BE2C (cell line): Measurements from ENCODE around the gene ZNF727.
"Not testable (repeated sequence)": the region's sequence is repeated elsewhere in the genome, so short reads cannot be mapped to it uniquely, and the experiment has no call there.

Experiments
- DNase-seq: peaks from one replicate; pipeline ENCODE4 v3.0.0-alpha.2; 2020
- H3K27me3 ChIP-seq: fragments of 250-450 bp; sonication (Bioruptor Pico); 2 replicates; pipeline ENCODE4 v1.5.1; 2020; ENCODE audit warnings: mild to moderate bottlenecking
- H3K36me3 ChIP-seq: fragments of 250-450 bp; sonication (Bioruptor Pico); 2 replicates; pipeline ENCODE4 v1.5.1; 2020; ENCODE audit warnings: mild to moderate bottlenecking
- H3K4me1 ChIP-seq: fragments of 250-450 bp; sonication (Bioruptor Pico); 2 replicates; pipeline ENCODE4 v1.5.1; 2020
- H3K4me3 ChIP-seq: 2 replicates; pipeline ENCODE4 v1.5.1; 2011; ENCODE audit warnings: low read depth, low read length
- H3K9me3 ChIP-seq: fragments of 250-450 bp; sonication (Bioruptor Pico); 2 replicates; pipeline ENCODE4 v1.5.1; 2020
- CTCF ChIP-seq: IDR thresholded peaks from 2 replicates; pipeline ENCODE4 v1.5.1; 2012; ENCODE audit warnings: mild to moderate bottlenecking, low read depth, low read length

ZNF727 gene

GRCh38 chr7:64078699-64078994 is 33.4 kb downstream of the ZNF727 start:
- no peak for DNase-seq
- no peaks in the 10 kb centered on the region for H3K9me3 ChIP-seq
- H3K4me1 ChIP-seq = no peaks in the 10 kb centered on the region
- TF ChIP-seq CTCF = no peak
- H3K36me3 ChIP-seq = no peaks in the 10 kb centered on the region
- H3K4me3 ChIP-seq = no peak overlapping the region
- no peaks in the 10 kb centered on the region for H3K27me3 ChIP-seq

- Histone ChIP-seq H3K36me3 (no peaks in the 10 kb centered on the region), H3K9me3 (no peaks in the 10 kb centered on the region), H3K4me3 (no peak overlapping the region), H3K4me1 (no peaks in the 10 kb centered on the region), H3K27me3 (no peaks in the 10 kb centered on the region)
- TF ChIP-seq CTCF = no peak
- no peak for DNase-seq
Measured at GRCh38 chr7:64087501-64087900, 42.3 kb downstream of the ZNF727 start.

- not testable (repeated sequence) for H3K4me1 ChIP-seq, H3K4me3 ChIP-seq, H3K27me3 ChIP-seq, H3K36me3 ChIP-seq, DNase-seq, H3K9me3 ChIP-seq
Measured at GRCh38 chr7:64088863-64089262, 43.6 kb downstream of the ZNF727 start.
